Upper lobe of left lung (tissue), 4 donors: Measurements from ENCODE around the gene BRWD1.

Experiments used
- EP300 ChIP-seq, 4 donors: sonication (generic); formaldehyde crosslinking; IDR thresholded peaks; one replicate each; pipeline ENCODE4 v1.5.1; 2017; ENCODE audit warnings: antibody characterized with exemption in 4 of 4, control low read depth in 2 of 4
- POLR2A ChIP-seq, 4 donors: fragments of 450-650 bp; IDR thresholded peaks; one replicate each; pipeline ENCODE4 v1.5.1; 2016 to 2017; ENCODE audit warnings: antibody characterized with exemption in 4 of 4, mild to moderate bottlenecking in 2 of 4
- POLR2AphosphoS5 ChIP-seq, 2 donors: sonication (generic); formaldehyde crosslinking; IDR thresholded peaks; one replicate each; pipeline ENCODE4 v1.5.1; 2017; ENCODE audit warnings: antibody characterized with exemption in 2 of 2

- TF ChIP-seq POLR2A (IDR thresholded peaks at IDR 0.05) (no peak), POLR2AphosphoS5 (IDR thresholded peaks at IDR 0.05) (no peak), EP300 (IDR thresholded peaks at IDR 0.05) (no peak)
These were observed 148.9 kb downstream of the BRWD1 start for GRCh38 chr21:39164523-39164922.
